ENCODE results near the gene NECTIN1. TPM values are rescaled to one million over a fixed set of nuclear protein-coding genes. Genes with fewer than 3 reads are reported as not detected.
A peak's percentile ranks its signal among the peaks of the same experiment; 100 is the strongest.

The NECTIN1 gene
- polyA plus RNA-seq (ENCODE audit: insufficient read length in 4 of 4) = 10 to 100 TPM; 36.4 to 47.0 (median 37.5) TPM

GRCh38 chr11:119728651-119729580 is at the start of gene NECTIN1:
Gene NECTIN1, minus strand, starts transcription at chr11:119729200. Its CDS starts 647 bp downstream, at chr11:119728553.
- peak in 3 of 4 donors; percentile 87 to 89 (median 87) for DNase-seq (ENCODE audit: low read depth in 4 of 4, low spot score in 2 of 4)

GRCh38 chr11:119778391-119779194 is 49.6 kb upstream of the NECTIN1 start:
- no peak for DNase-seq (ENCODE audit: low read depth in 4 of 4, low spot score in 2 of 4)

GRCh38 chr11:119777940-119778339 is 48.9 kb upstream of the NECTIN1 start:
- no peak for DNase-seq (ENCODE audit: low read depth in 4 of 4, low spot score in 2 of 4)

- DNase-seq (ENCODE audit: low read depth in 4 of 4, low spot score in 2 of 4) = no peak
Observed at GRCh38 chr11:119776651-119777050, 47.7 kb upstream of the NECTIN1 start.

GRCh38 chr11:119776031-119776636 is 47.1 kb upstream of the NECTIN1 start:
- no peak for DNase-seq (ENCODE audit: low read depth in 4 of 4, low spot score in 2 of 4)

GRCh38 chr11:119774172-119774763 is 45.3 kb upstream of the NECTIN1 start:
- DNase-seq (ENCODE audit: low read depth in 4 of 4, low spot score in 2 of 4) = peak in 1 of 4 donors; percentile 55

- no peak for DNase-seq (ENCODE audit: low read depth in 4 of 4, low spot score in 2 of 4)
Observed at GRCh38 chr11:119772641-119773415, 43.8 kb upstream of the NECTIN1 start.

- no peak for DNase-seq (ENCODE audit: low read depth in 4 of 4, low spot score in 2 of 4)
Observed at GRCh38 chr11:119772076-119772475, 43.1 kb upstream of the NECTIN1 start.

- DNase-seq (ENCODE audit: low read depth in 4 of 4, low spot score in 2 of 4) = no peak
Observed at GRCh38 chr11:119771172-119771770, 42.3 kb upstream of the NECTIN1 start.

- DNase-seq (ENCODE audit: low read depth in 4 of 4, low spot score in 2 of 4) = no peak
Observed at GRCh38 chr11:119765628-119766027, 36.6 kb upstream of the NECTIN1 start.

- no peak for DNase-seq (ENCODE audit: low read depth in 4 of 4, low spot score in 2 of 4)
Observed at GRCh38 chr11:119764108-119764868, 35.3 kb upstream of the NECTIN1 start.

- no peak for DNase-seq (ENCODE audit: low read depth in 4 of 4, low spot score in 2 of 4)
Observed at GRCh38 chr11:119763071-119763728, 34.2 kb upstream of the NECTIN1 start.

- no peak for DNase-seq (ENCODE audit: low read depth in 4 of 4, low spot score in 2 of 4)
Observed at GRCh38 chr11:119759747-119760412, 30.9 kb upstream of the NECTIN1 start.

GRCh38 chr11:119759324-119759723 is 30.3 kb upstream of the NECTIN1 start:
- no peak for DNase-seq (ENCODE audit: low read depth in 4 of 4, low spot score in 2 of 4)

- DNase-seq (ENCODE audit: low read depth in 4 of 4, low spot score in 2 of 4) = no peak
Observed at GRCh38 chr11:119758291-119758690, 29.3 kb upstream of the NECTIN1 start.

- DNase-seq (ENCODE audit: low read depth in 4 of 4, low spot score in 2 of 4) = no peak
Observed at GRCh38 chr11:119757378-119757777, 28.4 kb upstream of the NECTIN1 start.

- DNase-seq (ENCODE audit: low read depth in 4 of 4, low spot score in 2 of 4) = no peak
Observed at GRCh38 chr11:119756169-119756865, 27.3 kb upstream of the NECTIN1 start.
